Measurements from ENCODE around the gene FAM135A. TPM values are rescaled to one million over a fixed set of nuclear protein-coding genes. Genes with fewer than 3 reads are reported as not detected.

The FAM135A gene
- total RNA-seq, 1 donor = 16.3 TPM

DNA sequence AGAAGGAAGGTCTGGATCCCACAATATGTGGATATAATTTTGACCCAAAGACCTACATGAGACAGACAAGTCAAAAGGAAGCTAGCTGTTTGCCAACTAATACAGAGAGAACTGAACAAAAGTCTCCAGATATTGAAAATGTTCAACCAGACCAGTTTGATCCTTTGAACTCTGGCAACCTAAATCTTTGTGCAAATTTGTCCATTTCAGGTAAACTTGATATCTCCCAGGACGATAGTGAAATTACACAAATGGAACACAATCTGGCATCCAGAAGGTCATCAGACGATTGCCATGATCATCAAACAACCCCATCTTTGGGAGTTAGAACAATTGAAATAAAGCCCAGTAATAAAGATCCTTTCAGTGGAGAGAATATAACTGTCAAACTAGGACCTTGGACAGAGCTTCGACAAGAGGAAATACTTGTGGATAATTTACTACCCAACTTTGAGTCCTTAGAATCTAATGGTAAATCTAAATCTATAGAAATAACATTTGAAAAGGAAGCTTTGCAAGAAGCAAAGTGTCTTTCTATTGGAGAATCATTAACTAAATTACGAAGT lies 111.5 kb downstream of the FAM135A start:
- no peaks in the 10 kb centered on the region for H3K9me3 ChIP-seq (ENCODE audit: low read depth, low read length)
- no peaks in the 10 kb centered on the region for H3K79me2 ChIP-seq (ENCODE audit: insufficient read depth, low read length)
- TF ChIP-seq, protein P1, sequence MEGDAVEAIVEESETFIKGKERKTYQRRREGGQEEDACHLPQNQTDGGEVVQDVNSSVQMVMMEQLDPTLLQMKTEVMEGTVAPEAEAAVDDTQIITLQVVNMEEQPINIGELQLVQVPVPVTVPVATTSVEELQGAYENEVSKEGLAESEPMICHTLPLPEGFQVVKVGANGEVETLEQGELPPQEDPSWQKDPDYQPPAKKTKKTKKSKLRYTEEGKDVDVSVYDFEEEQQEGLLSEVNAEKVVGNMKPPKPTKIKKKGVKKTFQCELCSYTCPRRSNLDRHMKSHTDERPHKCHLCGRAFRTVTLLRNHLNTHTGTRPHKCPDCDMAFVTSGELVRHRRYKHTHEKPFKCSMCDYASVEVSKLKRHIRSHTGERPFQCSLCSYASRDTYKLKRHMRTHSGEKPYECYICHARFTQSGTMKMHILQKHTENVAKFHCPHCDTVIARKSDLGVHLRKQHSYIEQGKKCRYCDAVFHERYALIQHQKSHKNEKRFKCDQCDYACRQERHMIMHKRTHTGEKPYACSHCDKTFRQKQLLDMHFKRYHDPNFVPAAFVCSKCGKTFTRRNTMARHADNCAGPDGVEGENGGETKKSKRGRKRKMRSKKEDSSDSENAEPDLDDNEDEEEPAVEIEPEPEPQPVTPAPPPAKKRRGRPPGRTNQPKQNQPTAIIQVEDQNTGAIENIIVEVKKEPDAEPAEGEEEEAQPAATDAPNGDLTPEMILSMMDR (IDR thresholded peaks at IDR 0.05; ENCODE audit: extremely low read depth, low read depth, low read length) = no peak
- H3K27ac ChIP-seq (ENCODE audit: low read depth, low read length) = no peak overlapping the region
- no peaks in the 10 kb centered on the region for H4K20me1 ChIP-seq (ENCODE audit: insufficient read depth, low read length)
- no peak overlapping the region for H3K4me3 ChIP-seq (ENCODE audit: insufficient read depth, low read length)
- DNase-seq (ENCODE audit: insufficient read length, low spot score, missing footprints) = no peak
- peaks cover 10% of the 10 kb centered on the region for H3K4me1 ChIP-seq (ENCODE audit: insufficient read depth, low read length)
- H2AFZ ChIP-seq (ENCODE audit: low read length) = no peak overlapping the region
- H3K4me2 ChIP-seq (ENCODE audit: insufficient read depth, low read length) = no peak overlapping the region
- H3K36me3 ChIP-seq (ENCODE audit: insufficient read depth, low read length) = no peaks in the 10 kb centered on the region
- H3K27me3 ChIP-seq (ENCODE audit: insufficient read depth, low read length) = no peaks in the 10 kb centered on the region

DNA sequence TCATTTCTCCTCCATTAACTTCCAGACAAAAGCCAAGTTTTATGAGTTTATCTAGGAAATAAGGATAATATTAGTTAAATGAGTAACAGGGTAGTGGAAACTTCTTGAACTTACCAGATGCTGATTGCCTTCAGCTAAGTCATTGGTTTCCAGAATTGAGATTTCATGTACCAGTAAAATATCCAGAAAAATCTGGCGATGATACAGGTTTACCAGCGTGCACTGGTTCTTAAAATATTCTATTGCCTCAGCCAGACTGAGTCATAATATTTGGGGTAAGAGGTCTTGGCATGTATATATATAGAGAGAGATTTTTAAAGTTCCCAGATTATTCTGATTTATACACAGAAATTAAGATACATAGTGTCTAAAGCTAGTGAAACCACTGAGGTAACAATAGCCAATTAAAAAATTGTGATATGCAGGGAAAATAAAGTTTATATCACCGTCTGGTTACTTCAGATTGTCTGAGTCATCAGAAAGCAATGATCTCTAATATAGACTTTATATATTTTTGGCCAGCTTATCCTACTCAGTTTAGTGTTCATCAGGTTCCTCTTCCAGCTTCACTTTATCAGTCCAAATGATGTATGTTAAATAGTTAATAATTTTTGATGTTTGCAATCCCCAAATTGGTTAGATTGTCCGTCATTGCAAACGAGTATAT lies 113.9 kb downstream of the FAM135A start:
- Histone ChIP-seq H2AFZ (ENCODE audit: low read length) (no peak overlapping the region), H3K79me2 (ENCODE audit: insufficient read depth, low read length) (no peaks in the 10 kb centered on the region), H3K36me3 (ENCODE audit: insufficient read depth, low read length) (no peaks in the 10 kb centered on the region), H3K4me3 (ENCODE audit: insufficient read depth, low read length) (no peak overlapping the region), H3K4me2 (ENCODE audit: insufficient read depth, low read length) (no peak overlapping the region), H3K27ac (ENCODE audit: low read depth, low read length) (no peak overlapping the region), H3K27me3 (ENCODE audit: insufficient read depth, low read length) (no peaks in the 10 kb centered on the region), H3K9me3 (ENCODE audit: low read depth, low read length) (no peaks in the 10 kb centered on the region), H4K20me1 (ENCODE audit: insufficient read depth, low read length) (no peaks in the 10 kb centered on the region), H3K4me1 (ENCODE audit: insufficient read depth, low read length) (peaks cover 10% of the 10 kb centered on the region)
- DNase-seq (ENCODE audit: insufficient read length, low spot score, missing footprints) = no peak
- TF ChIP-seq, protein P1 (IDR thresholded peaks at IDR 0.05; ENCODE audit: extremely low read depth, low read depth, low read length) = no peak

DNA sequence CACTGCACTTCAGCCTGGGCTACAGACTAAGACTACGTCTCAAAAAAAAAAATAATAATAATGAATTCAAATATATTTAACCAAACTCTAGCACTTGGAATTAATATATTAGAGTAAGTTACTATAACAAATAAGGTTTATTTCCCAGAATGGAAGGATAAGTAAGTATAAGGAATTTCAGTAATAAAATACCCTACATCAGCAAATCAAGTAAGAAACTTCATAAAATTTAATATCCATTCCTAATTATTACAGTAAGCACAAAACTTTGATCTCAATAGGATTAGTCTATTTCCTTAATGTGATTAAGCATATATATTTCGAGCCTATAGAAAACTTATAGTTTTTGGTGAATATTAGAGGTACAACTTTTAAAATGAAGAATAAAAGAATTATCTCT lies 116.7 kb downstream of the FAM135A start:
- Histone ChIP-seq H3K4me1 (ENCODE audit: insufficient read depth, low read length) (peaks cover 10% of the 10 kb centered on the region), H3K4me3 (ENCODE audit: insufficient read depth, low read length) (no peak overlapping the region), H3K4me2 (ENCODE audit: insufficient read depth, low read length) (no peak overlapping the region), H3K79me2 (ENCODE audit: insufficient read depth, low read length) (no peaks in the 10 kb centered on the region), H4K20me1 (ENCODE audit: insufficient read depth, low read length) (no peaks in the 10 kb centered on the region), H3K27ac (ENCODE audit: low read depth, low read length) (no peak overlapping the region), H3K27me3 (ENCODE audit: insufficient read depth, low read length) (no peaks in the 10 kb centered on the region), H3K36me3 (ENCODE audit: insufficient read depth, low read length) (no peaks in the 10 kb centered on the region), H3K9me3 (ENCODE audit: low read depth, low read length) (no peaks in the 10 kb centered on the region), H2AFZ (ENCODE audit: low read length) (no peak overlapping the region)
- TF ChIP-seq, protein P1 (IDR thresholded peaks at IDR 0.05; ENCODE audit: extremely low read depth, low read depth, low read length) = no peak
- no peak for DNase-seq (ENCODE audit: insufficient read length, low spot score, missing footprints)

DNA sequence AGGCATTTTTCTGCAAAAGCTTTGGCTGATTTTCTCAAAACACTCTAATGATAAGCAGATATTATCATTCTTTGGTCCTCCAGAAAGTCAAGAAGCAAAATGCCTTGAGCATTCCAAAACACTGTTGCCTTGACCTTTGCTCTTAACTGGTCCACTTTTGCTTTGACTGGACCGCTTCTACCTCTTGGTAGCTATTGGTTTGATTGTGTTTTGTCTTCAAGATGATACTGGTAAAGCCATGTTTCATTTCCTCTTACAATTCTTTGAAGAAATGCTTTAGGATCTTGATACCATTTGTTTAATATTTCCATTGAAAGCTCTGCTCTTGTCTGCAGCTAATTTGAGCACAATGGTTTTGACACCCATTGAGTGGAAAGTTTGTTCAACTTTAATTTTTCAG lies 117.8 kb downstream of the FAM135A start:
- no peak overlapping the region for H3K4me2 ChIP-seq (ENCODE audit: insufficient read depth, low read length)
- no peak for DNase-seq (ENCODE audit: insufficient read length, low spot score, missing footprints)
- TF ChIP-seq, protein P1 (IDR thresholded peaks at IDR 0.05; ENCODE audit: extremely low read depth, low read depth, low read length) = no peak
- no peak overlapping the region for H3K4me3 ChIP-seq (ENCODE audit: insufficient read depth, low read length)
- H3K4me1 ChIP-seq (ENCODE audit: insufficient read depth, low read length) = peaks cover 10% of the 10 kb centered on the region
- H3K36me3 ChIP-seq (ENCODE audit: insufficient read depth, low read length) = no peaks in the 10 kb centered on the region
- H3K79me2 ChIP-seq (ENCODE audit: insufficient read depth, low read length) = no peaks in the 10 kb centered on the region
- H3K9me3 ChIP-seq (ENCODE audit: low read depth, low read length) = no peaks in the 10 kb centered on the region
- no peaks in the 10 kb centered on the region for H3K27me3 ChIP-seq (ENCODE audit: insufficient read depth, low read length)
- H4K20me1 ChIP-seq (ENCODE audit: insufficient read depth, low read length) = no peaks in the 10 kb centered on the region
- H3K27ac ChIP-seq (ENCODE audit: low read depth, low read length) = no peak overlapping the region
- no peak overlapping the region for H2AFZ ChIP-seq (ENCODE audit: low read length)

Measured in osteoblast (primary cell).